Stomach (tissue), 9 donors: ENCODE measurements around the gene TNFSF8. TPM values are rescaled to one million over a fixed set of nuclear protein-coding genes. Genes with fewer than 3 reads are reported as not detected.

Experiments
- DNase-seq, 2 donors: peaks; one replicate each; pipeline versions ENCODE4 v3.0.0 to v3.0.0-alpha.2; 2013 to 2019
- H3K27ac ChIP-seq, 5 donors: fragments of 200-600 bp in 4 of 5; sonication (generic) in 4 of 5; one replicate each; pipeline ENCODE4 v1.5.1; 2013 to 2019; ENCODE audit warnings: mild to moderate bottlenecking in 1 of 5, moderate library complexity in 1 of 5
- H3K27me3 ChIP-seq, 3 donors: fragments of 200-600 bp; sonication (generic); one replicate each; pipeline ENCODE4 v1.5.1; 2017 to 2019; ENCODE audit warnings: mixed run types in 1 of 3
- H3K36me3 ChIP-seq, 4 donors: fragments of 200-600 bp; sonication (generic); 1 replicate in 3 of 4; 2 replicates in 1 of 4; pipeline ENCODE4 v1.5.1; 2016 to 2019
- H3K4me1 ChIP-seq, 4 donors: fragments of 200-600 bp; sonication (generic); one replicate each; pipeline ENCODE4 v1.5.1; 2016 to 2019
- H3K4me3 ChIP-seq, 4 donors: fragments of 200-600 bp; sonication (generic) in 3 of 4; one replicate each; pipeline ENCODE4 v1.5.1; 2016 to 2019; ENCODE audit warnings: mild to moderate bottlenecking in 1 of 4
- H3K9me3 ChIP-seq, 4 donors: fragments of 200-600 bp; sonication (generic); one replicate each; pipeline ENCODE4 v1.5.1; 2016 to 2019
- CTCF ChIP-seq, 7 experiments: fragments of 450-650 bp in 4 of 7; fragments of 200-600 bp in 3 of 7; sonication (generic) in 3 of 7; IDR thresholded peaks; one replicate each; pipeline ENCODE4 v1.5.1; 2016 to 2019; ENCODE audit warnings: antibody characterized with exemption in 7 of 7, control low read depth in 2 of 7, mild to moderate bottlenecking in 1 of 7
- EP300 ChIP-seq: sonication (generic); formaldehyde crosslinking; IDR thresholded peaks from one replicate; pipeline ENCODE4 v1.6.1; 2017; ENCODE audit warnings: antibody characterized with exemption
- POLR2A ChIP-seq, 4 donors: fragments of 450-650 bp; IDR thresholded peaks; one replicate each; pipeline ENCODE4 v1.6.1; 2016; ENCODE audit warnings: antibody characterized with exemption in 4 of 4, control low read depth in 2 of 4, mild to moderate bottlenecking in 1 of 4, moderate library complexity in 1 of 4
- POLR2AphosphoS5 ChIP-seq, 3 donors: sonication (generic); formaldehyde crosslinking; IDR thresholded peaks; one replicate each; pipeline ENCODE4 v1.6.1; 2016; ENCODE audit warnings: antibody characterized with exemption in 3 of 3
- WGBS, 5 donors: extraction: QIAGEN DNeasy Blood & Tissue Kit in 3 of 5; methylation state at CpG; one replicate each; pipeline versions ENCODE4 v1.1.5 to v1.1.7; 2013 to 2018; 5-methylcytosine and 5-hydroxymethylcytosine counted together
- intact Hi-C: fragments of 100-400 bp; cut with DNase I; formaldehyde crosslinking; loops from one replicate; pipeline ENCODE4 v1.15.1; 2023; ENCODE audit warnings: low total_unique reads
- polyA plus RNA-seq, 3 donors: library from polyadenylated mRNA; stranded (reverse); fragments of 200-250 nt; gene quantifications; one replicate each; pipeline ENCODE4 v1.2.3, GENCODE V29; 2013
- total RNA-seq, 5 donors: library from RNA; depleted of rRNA; stranded (reverse); fragments of >200 nt; gene quantifications; one replicate each; pipeline versions ENCODE4 v1.1.0 to v1.2.3, GENCODE V29; 2014 to 2016
- donor health status: healthy with polysubstance abuse.
- donor health status: Bipolar disorder and iron deficiency.
- donor health status: healthy.

The TNFSF8 gene
- total and polyA plus RNA-seq, 8 donors, result 0.40 to 14.0 (median 3.2) TPM; not detected in 2

- Histone ChIP-seq H3K4me1 (peaks cover 0 to 1% (median under 1%) of the 10 kb centered on the region in 4 donors), H3K27ac (no peak overlapping the region), H3K4me3 (no peak overlapping the region), H3K36me3 (no peaks in the 10 kb centered on the region), H3K27me3 (no peaks in the 10 kb centered on the region), H3K9me3 (no peaks in the 10 kb centered on the region)
- peak in 1 of 2 donors; percentile 46 for DNase-seq
- no peak for TF ChIP-seq POLR2AphosphoS5 (IDR thresholded peaks at IDR 0.05)
- no peak for TF ChIP-seq CTCF (IDR thresholded peaks at IDR 0.05)
- no peak for TF ChIP-seq POLR2A (IDR thresholded peaks at IDR 0.05)
- no peak for TF ChIP-seq EP300
- WGBS, 5 donors, result 67 to 92% (median 82%) methylated on average over 1 of the region's 1 CpG
- intact Hi-C loops, result no loop called here
Measured at GRCh38 chr9:114864471-114864870, 65.9 kb downstream of the TNFSF8 start.

- TF ChIP-seq POLR2AphosphoS5 (IDR thresholded peaks at IDR 0.05) (no peak), EP300 (no peak), CTCF (IDR thresholded peaks at IDR 0.05) (no peak), POLR2A (IDR thresholded peaks at IDR 0.05) (no peak)
- H3K36me3 ChIP-seq, result no peaks in the 10 kb centered on the region
- H3K27me3 ChIP-seq, result no peaks in the 10 kb centered on the region
- peak in 1 of 2 donors; percentile 29 for DNase-seq
- no peak overlapping the region for H3K27ac ChIP-seq
- H3K4me3 ChIP-seq, result no peak overlapping the region
- H3K4me1 ChIP-seq, result no peaks in the 10 kb centered on the region
- no peaks in the 10 kb centered on the region for H3K9me3 ChIP-seq
- intact Hi-C loops, result no loop called here
- WGBS, 5 donors, result 82 to 92% (median 90%) methylated on average over 11 of the region's 11 CpGs
Measured at GRCh38 chr9:114861922-114862605, 68.3 kb downstream of the TNFSF8 start.

GRCh38 chr9:114861273-114861672, 69.1 kb downstream of the TNFSF8 start:
- intact Hi-C loops, result no loop called here
- no peaks in the 10 kb centered on the region for H3K9me3 ChIP-seq
- no peaks in the 10 kb centered on the region for H3K4me1 ChIP-seq
- H3K36me3 ChIP-seq, result no peaks in the 10 kb centered on the region
- DNase-seq, result no peak
- no peak overlapping the region for H3K4me3 ChIP-seq
- no peaks in the 10 kb centered on the region for H3K27me3 ChIP-seq
- no peak overlapping the region for H3K27ac ChIP-seq
- WGBS, 5 donors, result 87 to 99% (median 95%) methylated on average over 5 of the region's 5 CpGs
- no peak for TF ChIP-seq EP300
- TF ChIP-seq CTCF (IDR thresholded peaks at IDR 0.05), result no peak
- no peak for TF ChIP-seq POLR2A (IDR thresholded peaks at IDR 0.05)

- no peaks in the 10 kb centered on the region for H3K36me3 ChIP-seq
- no peaks in the 10 kb centered on the region for H3K27me3 ChIP-seq
- intact Hi-C loops, result no loop called here
- H3K4me1 ChIP-seq, result no peaks in the 10 kb centered on the region
- DNase-seq, result peak in 1 of 2 donors; percentile 25
- TF ChIP-seq POLR2A (IDR thresholded peaks at IDR 0.05) (no peak), EP300 (no peak), CTCF (IDR thresholded peaks at IDR 0.05) (no peak), POLR2AphosphoS5 (IDR thresholded peaks at IDR 0.05) (no peak)
- H3K4me3 ChIP-seq, result no peak overlapping the region
- 66 to 85% (median 79%) methylated on average over 2 of the region's 2 CpGs for WGBS, 5 donors
- H3K27ac ChIP-seq, result no peak overlapping the region
- H3K9me3 ChIP-seq, result no peaks in the 10 kb centered on the region
Measured at GRCh38 chr9:114860187-114860586, 70.2 kb downstream of the TNFSF8 start.
